HEK293 (cell line): Measurements from ENCODE around the gene KRT80.

Experiments used
- CTCF ChIA-PET: fragments of 350-600 bp; formaldehyde crosslinking; extraction: SDS; loops from one replicate; lab custom pipeline; 2021; ENCODE audit warnings: antibody characterized with exemption; lab: Yijun Ruan, JAX
- POLR2A ChIA-PET: fragments of 300-600 bp; formaldehyde crosslinking; extraction: SDS; loops from one replicate; lab custom pipeline; 2020; ENCODE audit warnings: antibody characterized with exemption, inconsistent platforms; lab: Yijun Ruan, JAX
- H3K27ac ChIP-seq: fragments of 200-500 bp; sonication (Bioruptor generic); 2 replicates; pipeline ENCODE4 v1.5.1; 2014; ENCODE audit warnings: low read depth, low read length, control low read depth, inconsistent platforms; ENCODE audit errors: extremely low read depth
- H3K36me3 ChIP-seq, 2 experiments: fragments of 200-500 bp in 1 of 2; sonication (Bioruptor generic) in 1 of 2; 1 replicate in 1 of 2; 2 replicates in 1 of 2; pipeline ENCODE4 v1.5.1; 2014 to 2017; ENCODE audit warnings: inconsistent platforms in 2 of 2, low read length in 2 of 2; ENCODE audit not compliant: control insufficient read depth in 2 of 2, insufficient read depth in 1 of 2
- H3K4me1 ChIP-seq: fragments of 200-500 bp; sonication (Bioruptor generic); 2 replicates; pipeline ENCODE4 v1.5.1; 2014; ENCODE audit warnings: mild to moderate bottlenecking, low read length, inconsistent platforms; ENCODE audit not compliant: control insufficient read depth, insufficient read depth
- H3K4me3 ChIP-seq: 2 replicates; pipeline ENCODE4 v1.5.1; 2011; ENCODE audit warnings: low read depth, mild to moderate bottlenecking, control low read depth, low read length, moderate library complexity
- H3K9me3 ChIP-seq: fragments of 200-500 bp; sonication (Bioruptor generic); 2 replicates; pipeline ENCODE4 v1.5.1; 2014; ENCODE audit warnings: low read depth, low read length, inconsistent platforms; ENCODE audit not compliant: control insufficient read depth, insufficient read depth
- KLF7 ChIP-seq: fragments of 450-650 bp; formaldehyde crosslinking; IDR thresholded peaks from 2 replicates; pipeline ENCODE4 v1.5.1; 2016; ENCODE audit warnings: missing biosample characterization, missing genetic modification characterization, borderline replicate concordance
- KLF9 ChIP-seq: fragments of 450-650 bp; formaldehyde crosslinking; IDR thresholded peaks from 2 replicates; pipeline ENCODE4 v1.5.1; 2016; ENCODE audit warnings: missing biosample characterization, missing genetic modification characterization, low read depth
- REPIN1 ChIP-seq: fragments of 450-650 bp; formaldehyde crosslinking; IDR thresholded peaks from 2 replicates; pipeline ENCODE4 v1.5.1; 2017; ENCODE audit warnings: missing biosample characterization, missing genetic modification characterization, low read depth
- TCF7L2 ChIP-seq: IDR thresholded peaks from 2 replicates; pipeline ENCODE4 v1.6.1; 2011; ENCODE audit warnings: low read depth, mild to moderate bottlenecking, inconsistent platforms, low read length, moderate library complexity, borderline replicate concordance
- ZBTB11 ChIP-seq: fragments of 450-650 bp; formaldehyde crosslinking; conservative IDR thresholded peaks from 2 replicates; pipeline ENCODE4 v1.5.1; 2016; ENCODE audit warnings: low read depth, missing biosample characterization, missing genetic modification characterization
- ZBTB48 ChIP-seq: fragments of 450-650 bp; formaldehyde crosslinking; IDR thresholded peaks from 2 replicates; pipeline ENCODE4 v1.5.1; 2016; ENCODE audit warnings: missing biosample characterization, missing genetic modification characterization
- ZFP69B ChIP-seq: fragments of 450-650 bp; formaldehyde crosslinking; IDR thresholded peaks from 2 replicates; pipeline ENCODE4 v1.5.1; 2016; ENCODE audit warnings: missing biosample characterization, missing genetic modification characterization
- ZIC2 ChIP-seq: fragments of 450-650 bp; formaldehyde crosslinking; IDR thresholded peaks from 2 replicates; pipeline ENCODE4 v1.5.1; 2016; ENCODE audit warnings: missing biosample characterization, missing genetic modification characterization
- ZNF10 ChIP-seq: fragments of 450-650 bp; formaldehyde crosslinking; IDR thresholded peaks from 2 replicates; pipeline ENCODE4 v1.5.1; 2017; ENCODE audit warnings: missing biosample characterization, missing genetic modification characterization
- ZNF112 ChIP-seq: fragments of 450-650 bp; formaldehyde crosslinking; IDR thresholded peaks from 2 replicates; pipeline ENCODE4 v1.5.0; 2017; ENCODE audit warnings: missing biosample characterization, missing genetic modification characterization
- ZNF18 ChIP-seq: fragments of 450-650 bp; formaldehyde crosslinking; IDR thresholded peaks from 2 replicates; pipeline ENCODE4 v1.5.1; 2016; ENCODE audit warnings: missing biosample characterization, missing genetic modification characterization
- ZNF404 ChIP-seq: fragments of 450-650 bp; formaldehyde crosslinking; IDR thresholded peaks from 2 replicates; pipeline ENCODE4 v1.5.1; 2017; ENCODE audit warnings: missing biosample characterization, missing genetic modification characterization
- ZNF518A ChIP-seq: fragments of 450-650 bp; formaldehyde crosslinking; conservative IDR thresholded peaks from 2 replicates; pipeline ENCODE4 v1.5.1; 2016; ENCODE audit warnings: low read depth, missing biosample characterization, missing genetic modification characterization
- ZNF548 ChIP-seq: fragments of 450-650 bp; formaldehyde crosslinking; IDR thresholded peaks from 2 replicates; pipeline ENCODE4 v1.5.1; 2016; ENCODE audit warnings: missing biosample characterization, missing genetic modification characterization
- ZNF837 ChIP-seq: fragments of 450-650 bp; formaldehyde crosslinking; IDR thresholded peaks from 2 replicates; pipeline ENCODE4 v1.5.1; 2016; ENCODE audit warnings: missing biosample characterization, missing genetic modification characterization
- ZXDB ChIP-seq: fragments of 450-650 bp; formaldehyde crosslinking; IDR thresholded peaks from 2 replicates; pipeline ENCODE4 v1.5.1; 2016; ENCODE audit warnings: missing biosample characterization, missing genetic modification characterization

Gene KRT80

GRCh38 chr12:52235001-52235764 is 43.4 kb upstream of the KRT80 start:
- Histone ChIP-seq H3K36me3 (no peaks in the 10 kb centered on the region), H3K9me3 (no peaks in the 10 kb centered on the region), H3K4me3 (no peak overlapping the region), H3K27ac (no peak overlapping the region), H3K4me1 (no peaks in the 10 kb centered on the region)
- CTCF ChIA-PET: interaction anchor here (1.0 to 6.5 kb wide), 4 partner anchors 9 to 59 kb away, joined by 3 to 29 read pairs (median 4); no protein-coding TSS in a partner anchor
- TF ChIP-seq ZNF10 (tag by site-specific recombination) (no peak), ZNF548 (no peak), ZIC2 (tag by site-specific recombination) (no peak), ZBTB48 (no peak), ZNF518A (tag by site-specific recombination) (no peak), TCF7L2 (no peak), KLF9 (no peak), REPIN1 (tag by site-specific recombination) (no peak), ZNF837 (tag by site-specific recombination) (no peak), ZFP69B (no peak), ZXDB (tag by site-specific recombination) (no peak), ZBTB11 (no peak), KLF7 (tag by site-specific recombination) (no peak), ZNF404 (tag by site-specific recombination) (no peak), ZNF18 (tag by site-specific recombination) (no peak), ZNF112 (tag by site-specific recombination) (no peak)
- POLR2A ChIA-PET: no interaction called here
